ENCODE measurements around the gene IL4I1. TPM values are rescaled to one million over a fixed set of nuclear protein-coding genes. Genes with fewer than 3 reads are reported as not detected.

Gene IL4I1
- polyA plus RNA-seq, 1 donor (not counting 4 experiments of a cell fraction or from before 2014, with no cell fraction given), result 0.13 TPM

GRCh38 chr19:49890349-49891311 is 6.1 kb downstream of the IL4I1 start:
- peaks cover 12% of the 10 kb centered on the region for H3K27me3 ChIP-seq (ENCODE audit: control insufficient read depth, extremely low read depth, insufficient read depth, low read length)
- no peaks in the 10 kb centered on the region for H3K36me3 ChIP-seq (ENCODE audit: control insufficient read depth in 2 of 2, extremely low read depth in 1 of 2, insufficient read depth in 2 of 2, low read length in 2 of 2)
- peak overlapping the region in 1 of 3 experiments; percentile 12 for H3K4me3 ChIP-seq (ENCODE audit: control insufficient read depth in 2 of 3, extremely low read depth in 1 of 3, insufficient read depth in 2 of 3, low read depth in 1 of 3, low read length in 3 of 3)
- no peaks in the 10 kb centered on the region for H3K9me3 ChIP-seq (ENCODE audit: control insufficient read depth, low read depth, low read length)
- no peaks in the 10 kb centered on the region for H4K20me1 ChIP-seq (ENCODE audit: control insufficient read depth, extremely low read depth, insufficient read depth, low read length)
- DNase-seq (ENCODE audit: low read depth, low spot score) (no peak), FAIRE-seq (no peak)
- H2AFZ ChIP-seq (ENCODE audit: control insufficient read depth, low read length), result peak overlapping the region; percentile 58
- peak overlapping the region; percentile 58 for H3K4me2 ChIP-seq (ENCODE audit: control insufficient read depth, extremely low read depth, insufficient read depth, low read depth, low read length)
- peaks cover 2% of the 10 kb centered on the region for H3K4me1 ChIP-seq (ENCODE audit: control insufficient read depth, extremely low read depth, insufficient read depth, low read length)
- no peak overlapping the region for H3K9ac ChIP-seq (ENCODE audit: control insufficient read depth, extremely low read depth, insufficient read depth, low read length)
- H3K27ac ChIP-seq (ENCODE audit: control insufficient read depth, insufficient read depth, low read length), result no peak overlapping the region
- no peaks in the 10 kb centered on the region for H3K9me1 ChIP-seq (ENCODE audit: control insufficient read depth, extremely low read depth, insufficient read depth, low read length)
- TF ChIP-seq, protein P1, sequence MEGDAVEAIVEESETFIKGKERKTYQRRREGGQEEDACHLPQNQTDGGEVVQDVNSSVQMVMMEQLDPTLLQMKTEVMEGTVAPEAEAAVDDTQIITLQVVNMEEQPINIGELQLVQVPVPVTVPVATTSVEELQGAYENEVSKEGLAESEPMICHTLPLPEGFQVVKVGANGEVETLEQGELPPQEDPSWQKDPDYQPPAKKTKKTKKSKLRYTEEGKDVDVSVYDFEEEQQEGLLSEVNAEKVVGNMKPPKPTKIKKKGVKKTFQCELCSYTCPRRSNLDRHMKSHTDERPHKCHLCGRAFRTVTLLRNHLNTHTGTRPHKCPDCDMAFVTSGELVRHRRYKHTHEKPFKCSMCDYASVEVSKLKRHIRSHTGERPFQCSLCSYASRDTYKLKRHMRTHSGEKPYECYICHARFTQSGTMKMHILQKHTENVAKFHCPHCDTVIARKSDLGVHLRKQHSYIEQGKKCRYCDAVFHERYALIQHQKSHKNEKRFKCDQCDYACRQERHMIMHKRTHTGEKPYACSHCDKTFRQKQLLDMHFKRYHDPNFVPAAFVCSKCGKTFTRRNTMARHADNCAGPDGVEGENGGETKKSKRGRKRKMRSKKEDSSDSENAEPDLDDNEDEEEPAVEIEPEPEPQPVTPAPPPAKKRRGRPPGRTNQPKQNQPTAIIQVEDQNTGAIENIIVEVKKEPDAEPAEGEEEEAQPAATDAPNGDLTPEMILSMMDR (optimal IDR thresholded peaks at IDR 0.05 in 1 of 3, IDR thresholded peaks at IDR 0.05 in 1 of 3, conservative IDR thresholded peaks at IDR 0.05 in 1 of 3; ENCODE audit: extremely low read depth in 1 of 3, insufficient read depth in 2 of 3, low read length in 3 of 3), result peak in 1 of 3 experiments; percentile 6
- TF ChIP-seq EZH2 (IDR thresholded peaks at IDR 0.05; ENCODE audit: low read length), result no peak
- dilution Hi-C loops (cut with MboI; ENCODE audit: extremely low pct_ligation_motif_present, low sequenced_read_pairs), result no loop called here
- no peaks in the 10 kb centered on the region for H3K79me2 ChIP-seq (ENCODE audit: control insufficient read depth, insufficient read depth, low read length)

- Histone ChIP-seq H3K79me2 (ENCODE audit: control insufficient read depth, insufficient read depth, low read length) (no peaks in the 10 kb centered on the region), H3K36me3 (ENCODE audit: control insufficient read depth in 2 of 2, extremely low read depth in 1 of 2, insufficient read depth in 2 of 2, low read length in 2 of 2) (peaks cover 0 to 2% of the 10 kb centered on the region in 2 experiments), H3K9ac (ENCODE audit: control insufficient read depth, extremely low read depth, insufficient read depth, low read length) (no peak overlapping the region), H3K4me3 (ENCODE audit: control insufficient read depth in 2 of 3, extremely low read depth in 1 of 3, insufficient read depth in 2 of 3, low read depth in 1 of 3, low read length in 3 of 3) (peak overlapping the region in 1 of 3 experiments; percentile 12), H3K9me1 (ENCODE audit: control insufficient read depth, extremely low read depth, insufficient read depth, low read length) (no peaks in the 10 kb centered on the region), H2AFZ (ENCODE audit: control insufficient read depth, low read length) (peak overlapping the region; percentile 58), H3K9me3 (ENCODE audit: control insufficient read depth, low read depth, low read length) (no peaks in the 10 kb centered on the region), H3K4me2 (ENCODE audit: control insufficient read depth, extremely low read depth, insufficient read depth, low read depth, low read length) (peak overlapping the region; percentile 58), H3K4me1 (ENCODE audit: control insufficient read depth, extremely low read depth, insufficient read depth, low read length) (peaks cover 3% of the 10 kb centered on the region), H4K20me1 (ENCODE audit: control insufficient read depth, extremely low read depth, insufficient read depth, low read length) (no peaks in the 10 kb centered on the region), H3K27ac (ENCODE audit: control insufficient read depth, insufficient read depth, low read length) (no peak overlapping the region), H3K27me3 (ENCODE audit: control insufficient read depth, extremely low read depth, insufficient read depth, low read length) (peaks cover 7% of the 10 kb centered on the region)
- TF ChIP-seq, protein P1 (optimal IDR thresholded peaks at IDR 0.05 in 1 of 3, IDR thresholded peaks at IDR 0.05 in 1 of 3, conservative IDR thresholded peaks at IDR 0.05 in 1 of 3; ENCODE audit: extremely low read depth in 1 of 3, insufficient read depth in 2 of 3, low read length in 3 of 3), result peak; percentile 65 to 88 (median 87)
- TF ChIP-seq EZH2 (IDR thresholded peaks at IDR 0.05; ENCODE audit: low read length), result no peak
- FAIRE-seq (no peak), DNase-seq (ENCODE audit: low read depth, low spot score) (no peak)
- dilution Hi-C loops (cut with MboI; ENCODE audit: extremely low pct_ligation_motif_present, low sequenced_read_pairs), result no loop called here
Observed at GRCh38 chr19:49889687-49890348, 6.9 kb downstream of the IL4I1 start.

Data from keratinocyte (primary cell).